GM12874 (cell line): ENCODE data around the gene MTA1.

Experiments used
- CTCF ChIP-seq: IDR thresholded peaks from 2 replicates; pipeline ENCODE4 v1.5.1; 2011; ENCODE audit warnings: low read depth, mild to moderate bottlenecking, control low read depth, low read length, moderate library complexity; ENCODE audit not compliant: insufficient read depth

MTA1 gene

GRCh38 chr14:105467942-105468471 is 48.4 kb downstream of the MTA1 start:
- TF ChIP-seq CTCF = no peak

GRCh38 chr14:105468621-105469241 is 49.1 kb downstream of the MTA1 start:
- TF ChIP-seq CTCF = no peak

- no peak for TF ChIP-seq CTCF
Measured at GRCh38 chr14:105469456-105470349, 50.1 kb downstream of the MTA1 start.

GRCh38 chr14:105470350-105471296 is 51.0 kb downstream of the MTA1 start:
- no peak for TF ChIP-seq CTCF

GRCh38 chr14:105471297-105471821 is 51.7 kb downstream of the MTA1 start:
- peak; percentile 17; the same call in 1 of the 2 replicates for TF ChIP-seq CTCF

GRCh38 chr14:105471823-105472485 is 52.3 kb downstream of the MTA1 start:
- no peak for TF ChIP-seq CTCF
